SH-SY5Y (cell line): ENCODE measurements around the gene DDHD1.

Experiments
- GATA2 ChIP-seq: IDR thresholded peaks from 2 replicates; pipeline ENCODE4 v1.6.1; 2011; ENCODE audit warnings: mild to moderate bottlenecking, low read depth, low read length
- GATA3 ChIP-seq: IDR thresholded peaks from 2 replicates; pipeline ENCODE4 v1.6.1; 2011; ENCODE audit warnings: low read depth, mild to moderate bottlenecking, low read length, moderate library complexity

DNA sequence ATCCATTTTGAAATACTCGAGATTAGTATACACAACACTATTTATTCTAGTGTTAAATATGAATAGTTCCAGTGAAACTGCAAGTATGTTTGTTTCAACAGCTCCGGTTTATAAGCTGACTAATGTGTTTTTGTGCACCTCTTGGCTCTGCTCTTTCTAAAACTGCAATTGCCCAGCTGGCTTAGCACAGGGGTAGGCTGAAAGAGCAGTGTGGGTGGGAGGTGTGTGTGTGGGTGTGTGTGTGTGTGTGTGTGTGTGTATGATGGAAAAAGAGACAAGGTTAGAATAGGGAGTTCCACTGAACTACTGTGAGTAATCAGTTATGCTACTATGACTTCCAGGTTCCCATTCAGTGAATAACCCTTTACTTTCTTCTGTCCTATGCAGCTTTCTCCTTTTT, 37.8 kb upstream of the DDHD1 start:
- TF ChIP-seq GATA2 (no peak), GATA3 (no peak)
